NCI-H1694 treated with DMSO at 0.1 percent for 48 hours (cell line): Measurements from ENCODE around the gene NCAPD2.
A peak's percentile ranks its signal among the peaks of the same experiment; 100 is the strongest.

Source experiments
- DNase-seq: peaks from one replicate; lab custom pipeline; 2025; lab: John Stamatoyannopoulos, UW

NCAPD2 gene

GRCh38 chr12:6493497-6494257 is at the start of gene NCAPD2:
Gene NCAPD2, plus strand, starts transcription at chr12:6494102. Its CDS starts 997 bp downstream, at chr12:6495099.
- DNase-seq: peak; percentile 99

- no peak for DNase-seq
Measured at GRCh38 chr12:6444704-6445688, 48.9 kb upstream of the NCAPD2 start, which contains the start of gene CD27. Gene CD27, plus strand, starts transcription at chr12:6444955. Its CDS starts 141 bp downstream, at chr12:6445096.

GRCh38 chr12:6450091-6450868 is 43.6 kb upstream of the NCAPD2 start:
- no peak for DNase-seq

GRCh38 chr12:6450869-6451347 is 43.0 kb upstream of the NCAPD2 start:
- no peak for DNase-seq

- peak; percentile 97 for DNase-seq
Measured at GRCh38 chr12:6451348-6452244, 42.3 kb upstream of the NCAPD2 start, which contains the start of gene TAPBPL. Gene TAPBPL, plus strand, starts transcription at chr12:6452042. Its CDS starts 207 bp downstream, at chr12:6452249.

- DNase-seq: no peak
Measured at GRCh38 chr12:6452245-6452943, 41.5 kb upstream of the NCAPD2 start.

GRCh38 chr12:6452944-6453630 is 40.8 kb upstream of the NCAPD2 start:
- DNase-seq: no peak

GRCh38 chr12:6457220-6457945 is 36.5 kb upstream of the NCAPD2 start:
- no peak for DNase-seq

- no peak for DNase-seq
Measured at GRCh38 chr12:6458281-6459003, 35.5 kb upstream of the NCAPD2 start.

GRCh38 chr12:6459004-6459337 is 34.9 kb upstream of the NCAPD2 start:
- no peak for DNase-seq

- DNase-seq: no peak
Measured at GRCh38 chr12:6460751-6461371, 33.0 kb upstream of the NCAPD2 start.

GRCh38 chr12:6461401-6462233 is 32.3 kb upstream of the NCAPD2 start:
- DNase-seq: no peak

GRCh38 chr12:6462234-6462995 is 31.5 kb upstream of the NCAPD2 start:
- no peak for DNase-seq

- no peak for DNase-seq
Measured at GRCh38 chr12:6463216-6463615, 30.7 kb upstream of the NCAPD2 start.

GRCh38 chr12:6463858-6464257 is 30.0 kb upstream of the NCAPD2 start:
- no peak for DNase-seq

- DNase-seq: no peak
Measured at GRCh38 chr12:6464531-6464930, 29.4 kb upstream of the NCAPD2 start.
